Measurements from ENCODE around the gene ZC3H13. TPM values are rescaled to one million over a fixed set of nuclear protein-coding genes. Genes with fewer than 3 reads are reported as not detected.

ZC3H13 gene
- total RNA-seq, 2 experiments from 2014 or later, result 27.2 to 43.9 TPM

- no peak for DNase-seq (ENCODE audit: low spot score)
- Histone ChIP-seq H2AFZ (ENCODE audit: low read length) (no peak overlapping the region), H3K36me3 (ENCODE audit: insufficient read depth, low read length) (no peaks in the 10 kb centered on the region), H3K79me2 (ENCODE audit: insufficient read depth, low read depth, low read length) (no peaks in the 10 kb centered on the region), H4K20me1 (ENCODE audit: insufficient read depth, low read length) (no peaks in the 10 kb centered on the region), H3K9me2 (ENCODE audit: insufficient read depth, low read length) (no peaks in the 10 kb centered on the region), H3K4me2 (ENCODE audit: low read length) (no peak overlapping the region), H3K9me3 (ENCODE audit: low read length) (no peaks in the 10 kb centered on the region), H3K4me3 (ENCODE audit: low read depth, low read length, poor library complexity, severe bottlenecking) (no peak overlapping the region), H3K4me1 (ENCODE audit: insufficient read depth, low read length, poor library complexity, severe bottlenecking) (peaks cover 10% of the 10 kb centered on the region), H3K27ac (ENCODE audit: low read depth, low read length, poor library complexity, severe bottlenecking) (no peak overlapping the region)
- ChIA-PET CTCF (ENCODE audit: unreplicated experiment) (no interaction called here), POLR2A (interaction anchor here (0.7 to 1.3 kb wide), 2 partner anchors 17 to 257 kb away, joined by 3 read pairs; no protein-coding TSS in a partner anchor)
- TF ChIP-seq CTCF (conservative IDR thresholded peaks at IDR 0.05; ENCODE audit: low read length) (no peak), EZH2phosphoT487 (IDR thresholded peaks at IDR 0.05; ENCODE audit: borderline replicate concordance, low read depth, low read length) (no peak)
- intact Hi-C loops (cut with micrococcal nuclease; ENCODE audit: unreplicated experiment), result no loop called here
- BruUV-seq (replicated peaks), result no TSS peak
These were observed 45.1 kb upstream of the ZC3H13 start for GRCh38 chr13:46097663-46098062.

GRCh38 chr13:46097015-46097414 lies 44.5 kb upstream of the ZC3H13 start:
- H3K79me2 ChIP-seq (ENCODE audit: insufficient read depth, low read depth, low read length), result no peaks in the 10 kb centered on the region
- CTCF ChIA-PET (ENCODE audit: unreplicated experiment), result no interaction called here
- intact Hi-C loops (cut with micrococcal nuclease; ENCODE audit: unreplicated experiment), result no loop called here
- TF ChIP-seq CTCF (conservative IDR thresholded peaks at IDR 0.05; ENCODE audit: low read length) (no peak), EZH2phosphoT487 (IDR thresholded peaks at IDR 0.05; ENCODE audit: borderline replicate concordance, low read depth, low read length) (no peak)
- no peak overlapping the region for H3K27ac ChIP-seq (ENCODE audit: low read depth, low read length, poor library complexity, severe bottlenecking)
- no peak overlapping the region for H3K4me3 ChIP-seq (ENCODE audit: low read depth, low read length, poor library complexity, severe bottlenecking)
- no peaks in the 10 kb centered on the region for H3K9me2 ChIP-seq (ENCODE audit: insufficient read depth, low read length)
- H3K4me1 ChIP-seq (ENCODE audit: insufficient read depth, low read length, poor library complexity, severe bottlenecking), result peaks cover 7% of the 10 kb centered on the region
- BruUV-seq (replicated peaks), result no TSS peak
- H3K4me2 ChIP-seq (ENCODE audit: low read length), result no peak overlapping the region
- no peaks in the 10 kb centered on the region for H3K36me3 ChIP-seq (ENCODE audit: insufficient read depth, low read length)
- H4K20me1 ChIP-seq (ENCODE audit: insufficient read depth, low read length), result no peaks in the 10 kb centered on the region
- POLR2A ChIA-PET, result no interaction called here
- no peak overlapping the region for H2AFZ ChIP-seq (ENCODE audit: low read length)
- no peaks in the 10 kb centered on the region for H3K9me3 ChIP-seq (ENCODE audit: low read length)
- no peak for DNase-seq (ENCODE audit: low spot score)

- Histone ChIP-seq H3K27ac (ENCODE audit: low read depth, low read length, poor library complexity, severe bottlenecking) (no peak overlapping the region), H4K20me1 (ENCODE audit: insufficient read depth, low read length) (no peaks in the 10 kb centered on the region), H3K9me2 (ENCODE audit: insufficient read depth, low read length) (no peaks in the 10 kb centered on the region), H3K4me2 (ENCODE audit: low read length) (no peak overlapping the region), H3K9me3 (ENCODE audit: low read length) (no peaks in the 10 kb centered on the region), H3K4me3 (ENCODE audit: low read depth, low read length, poor library complexity, severe bottlenecking) (no peak overlapping the region), H3K79me2 (ENCODE audit: insufficient read depth, low read depth, low read length) (no peaks in the 10 kb centered on the region), H3K4me1 (ENCODE audit: insufficient read depth, low read length, poor library complexity, severe bottlenecking) (no peaks in the 10 kb centered on the region), H2AFZ (ENCODE audit: low read length) (no peak overlapping the region), H3K36me3 (ENCODE audit: insufficient read depth, low read length) (no peaks in the 10 kb centered on the region)
- intact Hi-C loops (cut with micrococcal nuclease; ENCODE audit: unreplicated experiment), result no loop called here
- TF ChIP-seq CTCF (conservative IDR thresholded peaks at IDR 0.05; ENCODE audit: low read length) (no peak), EZH2phosphoT487 (IDR thresholded peaks at IDR 0.05; ENCODE audit: borderline replicate concordance, low read depth, low read length) (no peak)
- BruUV-seq (replicated peaks), result no TSS peak
- DNase-seq (ENCODE audit: low spot score), result no peak
- ChIA-PET POLR2A (interaction anchor here (1.2 kb wide), 1 partner anchor 9 kb away, joined by 9 read pairs; no protein-coding TSS in a partner anchor), CTCF (ENCODE audit: unreplicated experiment) (no interaction called here)
These were observed 41.9 kb upstream of the ZC3H13 start for GRCh38 chr13:46094478-46094877.

Measured in OCI-LY7 (cell line).